A673 (cell line): ENCODE data around the gene PDGFD. TPM values are rescaled to one million over a fixed set of nuclear protein-coding genes. Genes with fewer than 3 reads are reported as not detected.
"Not testable (repeated sequence)": the region's sequence is repeated elsewhere in the genome, so short reads cannot be mapped to it uniquely, and the experiment has no call there.

Experiments
- BruUV-seq: library from RNA; stranded (reverse); fragments of 400-500 nt; replicated peaks from 2 replicates; lab custom pipeline; 2021; lab: Mats Ljungman, UMichigan
- CTCF ChIA-PET: fragments of 300-600 bp; sonication (Branson Sonifier 250); formaldehyde crosslinking; loops from one replicate; lab custom pipeline; 2022; ENCODE audit warnings: antibody characterized with exemption; lab: Charles Lee
- POLR2A ChIA-PET: fragments of 300-600 bp; sonication (Branson Sonifier 250); formaldehyde crosslinking; loops from one replicate; lab custom pipeline; 2022; ENCODE audit warnings: antibody characterized with exemption; ENCODE audit not compliant: low non-redundant PET; lab: Charles Lee
- DNase-seq: peaks from one replicate; pipeline ENCODE4 v3.0.0-alpha.2; 2015; ENCODE audit warnings: low spot score
- H3K27ac ChIP-seq: fragments of 200-600 bp; sonication (generic); 2 replicates; pipeline ENCODE4 v1.5.1; 2016; ENCODE audit warnings: mixed run types, low read depth, mild to moderate bottlenecking, mixed read lengths, antibody characterized with exemption, low read length; ENCODE audit not compliant: poor library complexity, severe bottlenecking
- H3K27me3 ChIP-seq: fragments of 200-600 bp; sonication (generic); replicated peaks from 2 replicates; pipeline ENCODE4 v1.6.1; 2017; ENCODE audit warnings: mixed run types, low read depth, mild to moderate bottlenecking, mixed read lengths, antibody characterized with exemption, low read length; ENCODE audit not compliant: insufficient read depth, poor library complexity
- H3K36me3 ChIP-seq: fragments of 200-600 bp; sonication (generic); 2 replicates; pipeline ENCODE4 v1.6.1; 2016; ENCODE audit warnings: mixed run types, mild to moderate bottlenecking, mixed read lengths, antibody characterized with exemption, low read length; ENCODE audit not compliant: insufficient read depth, poor library complexity, severe bottlenecking
- H3K4me1 ChIP-seq: fragments of 200-600 bp; sonication (generic); 2 replicates; pipeline ENCODE4 v1.6.1; 2017; ENCODE audit warnings: mixed run types, mild to moderate bottlenecking, mixed read lengths, antibody characterized with exemption, low read length; ENCODE audit not compliant: insufficient read depth, poor library complexity, severe bottlenecking
- H3K4me3 ChIP-seq: fragments of 200-600 bp; sonication (generic); 2 replicates; pipeline ENCODE4 v1.5.1; 2016; ENCODE audit warnings: low read depth, mixed run types, mild to moderate bottlenecking, mixed read lengths, low read length; ENCODE audit not compliant: poor library complexity, severe bottlenecking
- H3K9me3 ChIP-seq: fragments of 200-600 bp; sonication (generic); 2 replicates; pipeline ENCODE4 v1.6.1; 2016; ENCODE audit warnings: mixed run types, low read depth, mild to moderate bottlenecking, mixed read lengths, antibody characterized with exemption, low read length; ENCODE audit not compliant: poor library complexity, severe bottlenecking
- EZH2 ChIP-seq: fragments of 200-600 bp; sonication (generic); IDR thresholded peaks from 2 replicates; pipeline ENCODE4 v1.6.1; 2017; ENCODE audit warnings: borderline replicate concordance, low read depth, mild to moderate bottlenecking, mixed read lengths, antibody characterized with exemption, low read length; ENCODE audit not compliant: poor library complexity, severe bottlenecking
- intact Hi-C: fragments of 100-400 bp; cut with micrococcal nuclease; formaldehyde crosslinking; loops from one replicate; pipeline ENCODE4 v1.10.0; 2022; ENCODE audit not compliant: unreplicated experiment
- total RNA-seq: library from RNA; stranded (reverse); gene quantifications from 2 replicates; pipeline ENCODE4 v1.2.3, GENCODE V29; 2021
- TF ChIP-seq, protein P1 (sequence below): fragments of 300-800, 200-600 bp; sonication (generic); conservative IDR thresholded peaks from 2 replicates; pipeline ENCODE4 v1.5.1; 2017; ENCODE audit warnings: low read depth, mild to moderate bottlenecking, antibody characterized with exemption, low read length, moderate library complexity, mixed read lengths

The PDGFD gene
- total RNA-seq, 1 experiment from 2014 or later, result 6.1 TPM

DNA sequence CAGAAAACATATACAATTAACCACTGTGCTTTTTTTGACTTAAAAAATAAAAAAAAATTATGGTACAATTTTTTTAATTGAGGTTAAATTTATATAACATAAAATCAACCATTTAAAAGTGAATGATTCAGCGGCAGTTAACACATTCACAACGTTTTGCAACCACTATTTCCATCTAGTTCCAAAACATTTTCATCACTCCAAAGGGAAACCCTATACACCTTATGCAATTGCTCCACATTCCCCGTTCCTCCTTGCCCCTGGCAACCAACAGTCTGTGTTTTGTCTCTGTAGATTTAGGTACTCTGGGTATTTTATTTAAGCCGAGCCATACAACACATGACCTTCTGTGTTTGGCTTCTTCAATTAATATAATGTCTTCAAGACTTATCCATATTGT, 112.2 kb downstream of the PDGFD start:
- intact Hi-C loops, result no loop called here
- Histone ChIP-seq H3K27ac (no peak overlapping the region), H3K9me3 (no peaks in the 10 kb centered on the region), H3K36me3 (no peaks in the 10 kb centered on the region), H3K4me1 (no peaks in the 10 kb centered on the region), H3K4me3 (no peak overlapping the region), H3K27me3 (no peaks in the 10 kb centered on the region)
- ChIA-PET POLR2A (no interaction called here), CTCF (no interaction called here)
- DNase-seq, result no peak
- no peak for TF ChIP-seq EZH2
- TF ChIP-seq, protein P1, sequence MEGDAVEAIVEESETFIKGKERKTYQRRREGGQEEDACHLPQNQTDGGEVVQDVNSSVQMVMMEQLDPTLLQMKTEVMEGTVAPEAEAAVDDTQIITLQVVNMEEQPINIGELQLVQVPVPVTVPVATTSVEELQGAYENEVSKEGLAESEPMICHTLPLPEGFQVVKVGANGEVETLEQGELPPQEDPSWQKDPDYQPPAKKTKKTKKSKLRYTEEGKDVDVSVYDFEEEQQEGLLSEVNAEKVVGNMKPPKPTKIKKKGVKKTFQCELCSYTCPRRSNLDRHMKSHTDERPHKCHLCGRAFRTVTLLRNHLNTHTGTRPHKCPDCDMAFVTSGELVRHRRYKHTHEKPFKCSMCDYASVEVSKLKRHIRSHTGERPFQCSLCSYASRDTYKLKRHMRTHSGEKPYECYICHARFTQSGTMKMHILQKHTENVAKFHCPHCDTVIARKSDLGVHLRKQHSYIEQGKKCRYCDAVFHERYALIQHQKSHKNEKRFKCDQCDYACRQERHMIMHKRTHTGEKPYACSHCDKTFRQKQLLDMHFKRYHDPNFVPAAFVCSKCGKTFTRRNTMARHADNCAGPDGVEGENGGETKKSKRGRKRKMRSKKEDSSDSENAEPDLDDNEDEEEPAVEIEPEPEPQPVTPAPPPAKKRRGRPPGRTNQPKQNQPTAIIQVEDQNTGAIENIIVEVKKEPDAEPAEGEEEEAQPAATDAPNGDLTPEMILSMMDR, result no peak
- no TSS peak for BruUV-seq

- TF ChIP-seq, protein P1, result no peak
- TF ChIP-seq EZH2, result no peak
- H3K27ac ChIP-seq, result no peak overlapping the region
- intact Hi-C loops, result no loop called here
- H3K4me3 ChIP-seq, result no peak overlapping the region
- H3K36me3 ChIP-seq, result no peaks in the 10 kb centered on the region
- CTCF ChIA-PET, result no interaction called here
- no peak for DNase-seq
- no peaks in the 10 kb centered on the region for H3K27me3 ChIP-seq
- no peaks in the 10 kb centered on the region for H3K9me3 ChIP-seq
- POLR2A ChIA-PET, result no interaction called here
- H3K4me1 ChIP-seq, result no peaks in the 10 kb centered on the region
- BruUV-seq, result no TSS peak
Measured at GRCh38 chr11:104049116-104049515, 114.8 kb downstream of the PDGFD start.

GRCh38 chr11:104046858-104047257, 117.1 kb downstream of the PDGFD start:
- DNase-seq, H3K4me1 ChIP-seq, intact Hi-C loops, CTCF ChIA-PET, H3K27ac ChIP-seq, H3K27me3 ChIP-seq, H3K36me3 ChIP-seq, H3K9me3 ChIP-seq, BruUV-seq, POLR2A ChIA-PET, H3K4me3 ChIP-seq: not testable (repeated sequence)

GRCh38 chr11:104046331-104046730, 117.6 kb downstream of the PDGFD start:
- no peaks in the 10 kb centered on the region for H3K36me3 ChIP-seq
- TF ChIP-seq, protein P1, result no peak
- TF ChIP-seq EZH2, result no peak
- no peak for DNase-seq
- intact Hi-C loops, result no loop called here
- no TSS peak for BruUV-seq
- no peak overlapping the region for H3K27ac ChIP-seq
- H3K4me1 ChIP-seq, result no peaks in the 10 kb centered on the region
- H3K9me3 ChIP-seq, result no peaks in the 10 kb centered on the region
- no peaks in the 10 kb centered on the region for H3K27me3 ChIP-seq
- ChIA-PET CTCF (no interaction called here), POLR2A (no interaction called here)
- no peak overlapping the region for H3K4me3 ChIP-seq
